DLD1 (cell line): ENCODE results near the gene ANO9.

ENCODE experiments used
- in situ Hi-C: cut with HindIII; loops from 2 replicates; pipeline ENCODE4 v1.10.0; 2017; ENCODE audit warnings: low sequenced_read_pairs

ANO9 gene

DNA sequence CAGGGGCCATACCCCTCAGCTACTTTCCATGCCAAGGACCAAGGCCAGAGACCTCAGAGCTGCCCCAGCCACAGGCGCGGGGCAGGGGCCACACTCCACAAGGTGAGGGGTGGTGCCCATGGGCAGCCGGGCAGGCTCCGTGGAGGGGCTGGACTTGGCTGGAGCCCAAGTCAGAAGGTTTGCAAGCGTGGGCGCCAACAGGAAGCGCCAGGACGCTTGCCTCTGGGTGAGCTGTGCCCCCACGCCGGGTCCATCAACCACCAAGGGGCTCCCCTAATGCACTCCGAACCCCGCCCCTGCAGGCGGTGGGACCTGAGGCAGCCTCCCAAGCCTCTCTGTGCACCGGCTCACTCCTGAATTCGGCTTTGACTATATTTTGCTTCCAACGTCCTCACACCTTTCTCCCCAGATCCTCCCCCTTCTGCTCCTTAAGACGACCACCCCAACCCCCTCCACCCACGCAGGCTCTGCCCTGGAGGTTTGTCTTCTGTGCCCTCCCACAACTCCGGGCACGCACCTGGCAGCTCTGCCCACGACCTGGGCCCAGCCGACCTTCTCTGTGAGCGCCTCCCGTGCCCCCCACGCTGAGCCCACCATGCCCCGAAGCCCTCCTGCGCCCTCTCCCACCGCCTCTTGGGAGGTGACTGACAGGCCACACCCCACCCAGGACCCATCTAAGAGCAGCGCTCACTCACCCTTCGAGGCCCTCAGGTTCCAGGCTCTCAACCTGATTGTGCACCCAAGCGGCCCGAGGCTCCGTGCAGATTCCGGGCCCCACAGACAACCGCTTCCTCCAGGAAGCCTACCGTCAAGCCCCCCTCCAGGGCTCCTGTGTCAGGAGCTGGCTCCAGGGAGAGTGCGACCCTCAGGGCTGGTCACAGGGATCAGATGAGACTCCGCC is 50.4 kb downstream of the ANO9 start:
- in situ Hi-C loops: no loop called here

GRCh38 chr11:390175-390574 is 51.6 kb downstream of the ANO9 start:
- in situ Hi-C loops: no loop called here

- in situ Hi-C loops: loop anchor here (10.0 kb wide), 1 partner anchor 65 kb away; the partner anchor contains the start of gene PTDSS2
Observed at GRCh38 chr11:389369-389768, 52.4 kb downstream of the ANO9 start.

DNA sequence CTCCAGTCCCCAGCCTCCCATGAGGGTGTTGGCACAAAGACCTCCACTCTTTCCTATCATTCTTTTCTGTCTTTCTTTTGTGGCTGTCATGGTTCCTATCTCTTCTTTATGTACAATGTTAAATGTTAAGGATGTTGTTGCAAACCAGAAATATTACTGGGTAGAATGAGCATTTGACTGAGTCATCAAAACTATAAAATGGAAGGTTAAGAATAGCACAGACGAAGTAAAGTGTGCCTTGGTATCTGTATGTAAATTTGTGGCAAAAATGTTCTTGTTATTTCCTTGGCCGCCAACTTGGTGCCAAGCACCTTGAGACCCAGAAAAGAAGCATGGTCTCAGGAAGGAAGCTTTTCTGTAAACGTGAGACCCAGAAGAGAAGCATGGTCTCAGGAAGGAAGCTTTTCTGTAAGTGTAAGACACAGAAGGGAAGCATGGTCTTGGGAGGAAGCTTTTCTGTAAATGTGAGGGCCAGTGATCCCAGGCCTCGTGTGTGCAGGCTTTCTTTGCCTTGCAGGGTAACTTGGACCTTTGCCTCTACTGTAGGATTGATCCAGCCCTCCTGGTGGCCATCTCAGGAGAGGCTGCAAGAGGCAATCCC is 54.5 kb downstream of the ANO9 start:
- in situ Hi-C loops: loop anchor here (10.0 kb wide), 1 partner anchor 68 kb away; the partner anchor contains the start of gene PTDSS2

DNA sequence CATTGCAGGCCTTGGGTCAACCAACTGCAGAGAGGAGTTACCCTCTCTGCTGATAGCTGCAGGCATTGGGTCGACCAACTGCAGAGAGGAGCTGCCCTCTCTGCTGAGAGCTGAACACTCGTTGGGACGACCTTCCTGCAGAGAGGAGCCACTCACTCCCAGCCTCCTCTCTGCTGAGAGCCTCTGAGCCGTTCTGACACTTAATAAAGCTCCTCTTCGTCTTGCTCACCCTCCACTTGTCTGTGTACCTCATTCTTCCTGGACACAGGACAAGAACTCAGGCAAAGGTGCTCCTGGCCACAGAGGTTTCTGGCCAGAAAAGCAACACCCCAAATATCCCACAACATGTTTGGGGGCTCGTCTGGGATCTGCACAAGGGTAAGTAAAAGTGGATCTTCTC is 55.3 kb downstream of the ANO9 start:
- in situ Hi-C loops: loop anchor here (10.0 kb wide), 1 partner anchor 68 kb away; the partner anchor contains the start of gene PTDSS2

DNA sequence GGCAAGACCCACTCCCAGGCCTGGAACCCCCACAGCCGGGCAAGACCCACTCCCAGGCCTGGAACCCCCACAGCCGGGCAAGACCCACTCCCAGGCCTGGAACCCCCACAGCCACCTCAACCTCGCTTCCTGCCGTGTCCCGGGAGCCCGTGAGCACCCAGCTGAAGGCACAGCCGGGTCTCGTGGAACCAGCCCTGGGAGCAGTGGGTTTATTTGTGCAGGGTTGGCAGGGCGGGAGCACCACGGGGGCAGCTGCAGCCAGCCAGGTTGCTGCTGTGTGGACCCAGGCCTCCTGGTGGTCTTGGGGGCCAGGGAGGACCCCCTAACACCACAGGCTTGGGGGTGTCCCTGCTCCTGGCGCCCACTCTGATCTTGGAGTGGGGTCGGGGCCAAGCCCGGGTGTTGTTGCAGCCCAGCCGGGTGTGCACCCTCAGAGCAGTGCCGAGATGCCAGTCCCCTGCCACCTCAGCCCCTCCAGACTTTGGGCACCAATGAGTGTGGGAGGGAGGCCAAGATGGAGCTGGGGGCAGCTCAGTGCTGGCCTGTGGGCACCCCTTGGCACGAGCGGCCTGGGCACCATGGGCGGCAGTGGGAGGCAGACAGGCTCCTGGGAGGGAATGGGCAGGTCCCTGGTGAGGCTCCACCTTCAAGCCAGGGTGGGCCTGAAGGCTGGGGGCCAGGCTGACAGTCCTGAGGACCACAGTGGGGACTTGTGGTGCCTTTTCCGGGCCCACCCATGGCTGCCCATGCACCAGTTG is 56.0 kb downstream of the ANO9 start:
- in situ Hi-C loops: loop anchor here (10.0 kb wide), 1 partner anchor 69 kb away; the partner anchor contains the start of gene PTDSS2

- in situ Hi-C loops: loop anchor here (10.0 kb wide), 1 partner anchor 70 kb away; the partner anchor contains the start of gene PTDSS2
Observed at GRCh38 chr11:384511-384910, 57.3 kb downstream of the ANO9 start.

DNA sequence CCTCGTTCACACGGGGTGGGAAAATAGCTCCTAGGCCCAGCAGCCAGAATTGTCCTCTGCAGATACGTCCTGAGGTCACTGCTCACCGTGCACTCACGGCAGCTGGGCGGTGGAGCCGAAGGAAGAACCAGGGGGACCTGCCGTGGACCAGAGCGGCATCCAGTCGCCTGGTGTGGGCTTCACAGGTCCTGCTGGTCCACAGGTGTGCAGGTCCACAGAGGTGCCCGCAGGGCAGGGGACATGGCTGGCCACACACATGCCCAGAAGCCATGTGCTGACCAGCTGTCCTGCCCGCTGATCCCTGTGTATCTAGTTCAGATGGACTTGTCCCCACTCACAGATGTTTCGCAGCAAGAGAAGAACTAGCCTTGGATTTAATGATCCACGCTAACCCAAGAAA is 58.4 kb downstream of the ANO9 start:
- in situ Hi-C loops: loop anchor here (10.0 kb wide), 1 partner anchor 71 kb away; the partner anchor contains the start of gene PTDSS2

GRCh38 chr11:382081-382629 is 59.7 kb downstream of the ANO9 start:
- in situ Hi-C loops: loop anchor here (10.0 kb wide), 1 partner anchor 73 kb away; the partner anchor contains the start of gene PTDSS2

DNA sequence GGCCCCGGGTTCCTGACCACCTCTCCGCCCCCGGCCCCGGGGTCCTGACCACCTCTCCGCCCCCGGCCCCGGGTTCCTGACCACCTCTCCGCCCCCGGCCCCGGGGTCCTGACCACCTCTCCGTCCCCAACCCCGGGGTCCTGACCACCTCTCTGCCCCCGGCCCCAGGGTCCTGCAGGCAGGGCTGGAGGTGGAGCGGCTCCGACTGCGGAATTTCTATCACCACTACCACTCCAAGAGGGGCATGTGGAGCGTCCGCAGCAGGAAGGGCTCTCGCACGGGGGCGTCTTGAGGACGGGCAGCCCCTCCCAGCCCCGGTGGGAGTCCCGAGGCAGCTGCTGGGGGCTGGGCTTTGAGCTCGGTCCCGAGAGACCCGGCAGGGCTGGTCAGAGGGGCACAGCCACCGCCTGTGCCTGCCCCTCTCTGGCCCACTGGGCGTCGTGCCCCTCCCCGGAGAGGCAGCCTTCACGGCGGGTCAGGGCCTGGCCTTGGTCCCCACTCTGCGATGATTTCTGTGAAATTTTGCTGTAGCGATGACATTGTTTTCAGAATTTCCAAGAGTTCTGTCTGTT is 60.2 kb downstream of the ANO9 start:
- in situ Hi-C loops: loop anchor here (10.0 kb wide), 1 partner anchor 73 kb away; the partner anchor contains the start of gene PTDSS2

DNA sequence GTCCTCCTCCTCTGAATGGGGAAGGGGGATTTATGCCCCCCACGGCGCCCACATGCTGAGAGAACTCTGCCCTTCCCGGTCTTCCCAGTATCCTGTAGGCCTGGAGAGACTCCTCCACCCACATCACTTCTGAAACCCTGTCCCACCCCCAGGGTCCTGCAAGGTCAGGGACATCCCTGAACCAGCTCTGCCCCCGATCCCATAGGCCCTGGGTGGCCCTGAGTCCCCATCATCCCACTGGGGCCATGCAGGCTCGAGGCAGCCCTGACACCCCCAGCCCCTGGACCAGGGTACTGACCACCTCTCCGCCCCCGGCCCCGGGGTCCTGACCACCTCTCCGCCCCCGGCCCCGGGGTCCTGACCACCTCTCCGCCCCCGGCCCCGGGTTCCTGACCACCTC is 60.8 kb downstream of the ANO9 start:
- in situ Hi-C loops: loop anchor here (10.0 kb wide), 1 partner anchor 74 kb away; the partner anchor contains the start of gene PTDSS2

- in situ Hi-C loops: loop anchor here (10.0 kb wide), 1 partner anchor 74 kb away; the partner anchor contains the start of gene PTDSS2
Observed at GRCh38 chr11:380491-380890, 61.3 kb downstream of the ANO9 start.

- in situ Hi-C loops: loop anchor here (10.0 kb wide), 1 partner anchor 75 kb away; the partner anchor contains the start of gene PTDSS2
Observed at GRCh38 chr11:380095-380480, 61.7 kb downstream of the ANO9 start.

- in situ Hi-C loops: loop anchor here (10.0 kb wide), 1 partner anchor 75 kb away; the partner anchor contains the start of gene PTDSS2
Observed at GRCh38 chr11:379205-380094, 62.4 kb downstream of the ANO9 start.

DNA sequence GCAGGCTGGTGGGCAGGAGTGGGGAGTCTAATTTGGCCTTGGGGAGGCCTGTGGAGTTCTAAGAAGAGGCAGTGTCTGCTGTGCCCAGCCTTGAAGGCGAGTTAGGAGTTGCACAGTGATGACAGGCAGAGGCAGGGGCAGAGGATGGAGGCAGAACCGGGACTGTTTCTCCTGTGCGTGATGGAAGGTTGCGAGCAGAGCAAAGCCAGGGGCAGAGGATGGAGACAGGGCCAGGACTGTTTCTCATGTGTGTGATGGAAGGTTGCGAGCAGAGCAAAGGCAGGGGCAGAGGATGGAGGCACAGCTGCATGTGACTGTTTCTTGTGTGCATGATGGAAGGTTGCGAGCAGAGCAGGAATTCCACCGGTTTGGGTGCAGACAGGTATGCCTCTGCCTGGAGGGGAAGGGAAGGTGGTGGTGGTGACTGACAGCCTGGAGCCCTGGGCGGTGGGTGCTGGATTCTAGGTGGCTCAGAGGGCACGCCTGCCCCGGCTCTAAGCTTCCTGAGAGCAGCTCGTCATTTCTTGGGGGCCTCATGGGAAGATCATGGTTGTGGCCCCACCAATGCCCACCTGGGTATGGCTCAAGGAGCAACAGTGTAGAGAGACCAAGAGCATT is 63.8 kb downstream of the ANO9 start:
- in situ Hi-C loops: no loop called here

DNA sequence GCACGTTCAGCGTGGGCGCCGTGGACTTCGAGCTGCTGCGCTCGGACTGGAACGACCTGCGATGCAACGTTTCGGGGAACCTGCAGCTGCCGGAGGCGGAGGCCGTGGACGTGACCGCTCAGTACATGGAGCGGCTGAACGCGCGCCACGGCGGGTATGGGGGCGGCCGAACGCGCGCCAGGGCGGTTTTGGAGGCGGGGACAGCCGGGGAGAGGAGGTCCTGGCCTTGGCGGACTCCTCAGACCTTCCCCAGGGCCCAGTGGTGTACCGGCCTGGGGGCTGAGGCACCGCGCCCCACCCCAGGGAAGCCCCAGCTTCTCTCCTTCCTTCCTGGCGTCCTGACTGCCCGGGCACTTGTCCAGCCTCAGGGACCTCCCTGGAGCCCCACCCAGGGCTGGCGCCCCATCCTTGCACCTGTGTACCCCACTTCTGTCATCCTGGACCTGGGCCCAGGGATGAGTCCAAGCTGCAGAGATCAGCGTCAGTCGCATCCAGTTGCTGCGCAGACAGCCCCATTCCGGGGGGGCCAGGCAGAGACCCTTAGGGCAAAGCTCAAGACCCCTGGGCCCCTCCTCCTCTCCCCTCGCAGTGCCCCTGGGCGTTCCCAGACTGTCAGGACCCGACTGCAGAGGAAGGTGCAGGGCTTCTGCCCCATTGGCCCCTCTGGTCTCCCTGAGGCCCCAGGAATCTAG is 64.5 kb downstream of the ANO9 start:
- in situ Hi-C loops: no loop called here

DNA sequence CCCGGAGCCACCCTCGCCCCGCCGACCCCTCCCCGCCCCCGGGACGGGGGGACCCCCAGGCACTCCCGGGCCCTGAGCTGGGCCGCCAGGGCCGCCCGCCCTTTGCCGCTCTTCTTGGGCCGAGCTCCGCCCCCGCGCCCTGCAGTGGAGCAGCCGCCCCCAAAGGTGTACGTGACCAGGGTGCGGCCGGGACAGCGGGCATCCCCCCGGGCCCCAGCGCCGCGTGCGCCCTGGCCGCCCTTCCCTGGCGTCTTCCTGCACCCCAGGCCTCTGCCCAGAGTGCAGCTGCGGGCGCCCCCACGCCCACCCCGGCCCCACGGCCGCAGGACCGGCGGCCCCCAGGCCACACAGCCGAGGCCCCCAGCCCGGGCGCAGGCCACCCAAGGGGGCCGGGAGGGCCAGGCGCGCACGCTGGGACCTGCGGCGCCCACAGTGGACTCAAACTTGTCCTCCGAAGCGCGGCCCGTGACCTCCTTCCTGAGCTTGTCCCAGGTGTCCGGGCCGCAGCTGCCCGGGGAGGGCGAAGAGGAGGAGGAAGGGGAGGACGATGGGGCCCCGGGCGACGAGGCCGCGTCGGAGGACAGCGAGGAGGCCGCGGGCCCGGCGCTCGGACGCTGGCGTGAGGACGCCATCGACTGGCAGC is 65.2 kb downstream of the ANO9 start:
- in situ Hi-C loops: no loop called here
